Mammary epithelial cell (primary cell): Measurements from ENCODE around the gene BFSP1.

Experiments
- CTCF ChIP-seq, 2 donors: IDR thresholded peaks in 1 of 2; conservative IDR thresholded peaks in 1 of 2; 2 replicates each; pipeline ENCODE4 v1.5.1; 2011 to 2012; ENCODE audit warnings: inconsistent platforms in 2 of 2, low read length in 2 of 2, mild to moderate bottlenecking in 2 of 2, control low read depth in 1 of 2, low read depth in 1 of 2; ENCODE audit not compliant: insufficient read depth in 1 of 2; ENCODE audit errors: extremely low read depth in 1 of 2
- EZH2 ChIP-seq: IDR thresholded peaks from 2 replicates; pipeline ENCODE4 v1.6.1; 2012; ENCODE audit warnings: low read length, inconsistent platforms, borderline replicate concordance

GRCh38 chr20:17579369-17580039 is 48.3 kb upstream of the BFSP1 start:
- TF ChIP-seq CTCF (conservative IDR thresholded peaks at IDR 0.05 in 1 of 2, IDR thresholded peaks at IDR 0.05 in 1 of 2; ENCODE audit: extremely low read depth in 1 of 2, insufficient read depth in 1 of 2, low read depth in 1 of 2, low read length in 2 of 2), result no peak
- TF ChIP-seq EZH2, result no peak
